ENCODE data around the gene YBX2.

The YBX2 gene

DNA sequence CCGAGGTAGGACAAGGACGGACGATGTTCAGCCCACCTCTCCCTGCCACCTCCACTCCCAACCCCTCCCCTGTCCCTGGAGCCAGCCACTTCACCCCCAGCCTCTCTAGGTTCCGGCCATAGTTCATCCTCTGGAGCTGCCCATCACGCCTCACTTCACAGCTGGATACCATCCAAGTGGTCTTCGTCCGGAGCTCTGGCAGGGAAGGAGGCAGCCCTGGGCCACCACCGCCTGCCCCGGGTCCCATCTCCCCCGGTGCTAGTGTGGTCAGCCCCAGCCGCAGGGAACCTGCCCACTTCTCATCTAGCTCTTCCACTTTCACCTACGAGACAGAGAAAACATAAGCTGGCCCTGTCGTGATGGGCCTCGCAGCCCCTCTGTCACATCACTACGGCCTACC is 27.0 kb upstream of the YBX2 start:
- no peak for ATAC-seq

DNA sequence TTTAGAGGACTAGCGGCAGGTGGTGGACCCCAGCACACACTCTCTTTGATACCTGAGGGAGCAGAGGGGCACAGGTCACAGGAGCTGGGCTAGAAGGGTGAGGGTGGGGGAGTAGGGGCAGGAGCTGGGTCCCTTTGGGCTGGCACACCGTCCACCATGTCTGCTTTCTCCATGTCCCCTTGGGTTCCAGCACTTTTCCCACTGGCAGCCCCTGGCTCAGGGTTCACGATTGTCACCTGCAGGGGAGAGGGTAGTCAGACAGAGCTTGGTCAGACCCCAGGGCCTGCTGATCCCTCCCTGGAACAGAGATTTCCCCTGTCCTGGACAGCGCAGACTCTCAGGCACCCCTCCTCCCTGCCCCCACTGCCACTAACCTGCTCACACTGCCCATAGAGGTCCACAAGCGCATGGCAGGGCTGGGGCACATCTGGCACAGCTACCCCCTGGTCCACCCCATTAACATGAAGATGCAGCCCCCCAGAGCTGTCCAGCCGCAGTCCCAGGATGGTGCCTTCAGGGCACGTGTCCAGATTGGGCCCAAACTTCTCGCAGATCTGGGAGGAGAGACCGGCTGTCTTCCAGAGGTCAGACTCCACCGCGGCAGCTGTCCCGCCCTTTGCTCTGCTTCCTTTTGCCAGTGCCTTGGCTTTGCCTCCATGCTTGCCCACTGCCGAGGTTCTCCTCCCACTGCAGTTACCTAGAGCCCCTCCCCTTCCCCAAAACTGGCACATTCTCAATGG is 23.9 kb upstream of the YBX2 start:
- ATAC-seq, result no peak
- TF ChIP-seq PPARA (CRISPR knock-in tag; IDR thresholded peaks at IDR 0.05; ENCODE audit: borderline replicate concordance) (no peak), ESRRG (CRISPR knock-in tag; IDR thresholded peaks at IDR 0.05) (no peak), ZNF70 (CRISPR knock-in tag; IDR thresholded peaks at IDR 0.05) (no peak), GLIS3 (CRISPR knock-in tag; IDR thresholded peaks at IDR 0.05) (no peak), ZNF8 (CRISPR knock-in tag; IDR thresholded peaks at IDR 0.05) (no peak), ZFP30 (CRISPR knock-in tag; IDR thresholded peaks at IDR 0.05) (no peak), TOX (CRISPR knock-in tag; IDR thresholded peaks at IDR 0.05; ENCODE audit: borderline replicate concordance) (no peak), ARNTL (CRISPR knock-in tag; IDR thresholded peaks at IDR 0.05; ENCODE audit: borderline replicate concordance, low read depth) (no peak), ISL1 (CRISPR knock-in tag; IDR thresholded peaks at IDR 0.05) (no peak), ZNF565 (CRISPR knock-in tag; conservative IDR thresholded peaks at IDR 0.05; ENCODE audit: low read depth) (no peak), ZFP3 (CRISPR knock-in tag; IDR thresholded peaks at IDR 0.05) (no peak), ZC3H10 (CRISPR knock-in tag; IDR thresholded peaks at IDR 0.05) (no peak), BACH2 (CRISPR knock-in tag; IDR thresholded peaks at IDR 0.05; ENCODE audit: borderline replicate concordance) (no peak), RARB (CRISPR knock-in tag; IDR thresholded peaks at IDR 0.05) (no peak), OSR1 (CRISPR knock-in tag; IDR thresholded peaks at IDR 0.05) (no peak)
- TF ChIP-seq, protein P1, sequence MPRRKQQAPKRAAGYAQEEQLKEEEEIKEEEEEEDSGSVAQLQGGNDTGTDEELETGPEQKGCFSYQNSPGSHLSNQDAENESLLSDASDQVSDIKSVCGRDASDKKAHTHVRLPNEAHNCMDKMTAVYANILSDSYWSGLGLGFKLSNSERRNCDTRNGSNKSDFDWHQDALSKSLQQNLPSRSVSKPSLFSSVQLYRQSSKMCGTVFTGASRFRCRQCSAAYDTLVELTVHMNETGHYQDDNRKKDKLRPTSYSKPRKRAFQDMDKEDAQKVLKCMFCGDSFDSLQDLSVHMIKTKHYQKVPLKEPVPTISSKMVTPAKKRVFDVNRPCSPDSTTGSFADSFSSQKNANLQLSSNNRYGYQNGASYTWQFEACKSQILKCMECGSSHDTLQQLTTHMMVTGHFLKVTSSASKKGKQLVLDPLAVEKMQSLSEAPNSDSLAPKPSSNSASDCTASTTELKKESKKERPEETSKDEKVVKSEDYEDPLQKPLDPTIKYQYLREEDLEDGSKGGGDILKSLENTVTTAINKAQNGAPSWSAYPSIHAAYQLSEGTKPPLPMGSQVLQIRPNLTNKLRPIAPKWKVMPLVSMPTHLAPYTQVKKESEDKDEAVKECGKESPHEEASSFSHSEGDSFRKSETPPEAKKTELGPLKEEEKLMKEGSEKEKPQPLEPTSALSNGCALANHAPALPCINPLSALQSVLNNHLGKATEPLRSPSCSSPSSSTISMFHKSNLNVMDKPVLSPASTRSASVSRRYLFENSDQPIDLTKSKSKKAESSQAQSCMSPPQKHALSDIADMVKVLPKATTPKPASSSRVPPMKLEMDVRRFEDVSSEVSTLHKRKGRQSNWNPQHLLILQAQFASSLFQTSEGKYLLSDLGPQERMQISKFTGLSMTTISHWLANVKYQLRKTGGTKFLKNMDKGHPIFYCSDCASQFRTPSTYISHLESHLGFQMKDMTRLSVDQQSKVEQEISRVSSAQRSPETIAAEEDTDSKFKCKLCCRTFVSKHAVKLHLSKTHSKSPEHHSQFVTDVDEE (CRISPR knock-in tag; IDR thresholded peaks at IDR 0.05), result no peak
- TF ChIP-seq, protein P2, sequence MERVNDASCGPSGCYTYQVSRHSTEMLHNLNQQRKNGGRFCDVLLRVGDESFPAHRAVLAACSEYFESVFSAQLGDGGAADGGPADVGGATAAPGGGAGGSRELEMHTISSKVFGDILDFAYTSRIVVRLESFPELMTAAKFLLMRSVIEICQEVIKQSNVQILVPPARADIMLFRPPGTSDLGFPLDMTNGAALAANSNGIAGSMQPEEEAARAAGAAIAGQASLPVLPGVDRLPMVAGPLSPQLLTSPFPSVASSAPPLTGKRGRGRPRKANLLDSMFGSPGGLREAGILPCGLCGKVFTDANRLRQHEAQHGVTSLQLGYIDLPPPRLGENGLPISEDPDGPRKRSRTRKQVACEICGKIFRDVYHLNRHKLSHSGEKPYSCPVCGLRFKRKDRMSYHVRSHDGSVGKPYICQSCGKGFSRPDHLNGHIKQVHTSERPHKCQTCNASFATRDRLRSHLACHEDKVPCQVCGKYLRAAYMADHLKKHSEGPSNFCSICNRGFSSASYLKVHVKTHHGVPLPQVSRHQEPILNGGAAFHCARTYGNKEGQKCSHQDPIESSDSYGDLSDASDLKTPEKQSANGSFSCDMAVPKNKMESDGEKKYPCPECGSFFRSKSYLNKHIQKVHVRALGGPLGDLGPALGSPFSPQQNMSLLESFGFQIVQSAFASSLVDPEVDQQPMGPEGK (CRISPR knock-in tag; IDR thresholded peaks at IDR 0.05; ENCODE audit: borderline replicate concordance), result no peak
- TF ChIP-seq, protein P3, sequence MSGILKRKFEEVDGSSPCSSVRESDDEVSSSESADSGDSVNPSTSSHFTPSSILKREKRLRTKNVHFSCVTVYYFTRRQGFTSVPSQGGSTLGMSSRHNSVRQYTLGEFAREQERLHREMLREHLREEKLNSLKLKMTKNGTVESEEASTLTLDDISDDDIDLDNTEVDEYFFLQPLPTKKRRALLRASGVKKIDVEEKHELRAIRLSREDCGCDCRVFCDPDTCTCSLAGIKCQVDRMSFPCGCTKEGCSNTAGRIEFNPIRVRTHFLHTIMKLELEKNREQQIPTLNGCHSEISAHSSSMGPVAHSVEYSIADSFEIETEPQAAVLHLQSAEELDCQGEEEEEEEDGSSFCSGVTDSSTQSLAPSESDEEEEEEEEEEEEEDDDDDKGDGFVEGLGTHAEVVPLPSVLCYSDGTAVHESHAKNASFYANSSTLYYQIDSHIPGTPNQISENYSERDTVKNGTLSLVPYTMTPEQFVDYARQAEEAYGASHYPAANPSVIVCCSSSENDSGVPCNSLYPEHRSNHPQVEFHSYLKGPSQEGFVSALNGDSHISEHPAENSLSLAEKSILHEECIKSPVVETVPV (CRISPR knock-in tag; IDR thresholded peaks at IDR 0.05), result no peak
- TF ChIP-seq, protein P4, sequence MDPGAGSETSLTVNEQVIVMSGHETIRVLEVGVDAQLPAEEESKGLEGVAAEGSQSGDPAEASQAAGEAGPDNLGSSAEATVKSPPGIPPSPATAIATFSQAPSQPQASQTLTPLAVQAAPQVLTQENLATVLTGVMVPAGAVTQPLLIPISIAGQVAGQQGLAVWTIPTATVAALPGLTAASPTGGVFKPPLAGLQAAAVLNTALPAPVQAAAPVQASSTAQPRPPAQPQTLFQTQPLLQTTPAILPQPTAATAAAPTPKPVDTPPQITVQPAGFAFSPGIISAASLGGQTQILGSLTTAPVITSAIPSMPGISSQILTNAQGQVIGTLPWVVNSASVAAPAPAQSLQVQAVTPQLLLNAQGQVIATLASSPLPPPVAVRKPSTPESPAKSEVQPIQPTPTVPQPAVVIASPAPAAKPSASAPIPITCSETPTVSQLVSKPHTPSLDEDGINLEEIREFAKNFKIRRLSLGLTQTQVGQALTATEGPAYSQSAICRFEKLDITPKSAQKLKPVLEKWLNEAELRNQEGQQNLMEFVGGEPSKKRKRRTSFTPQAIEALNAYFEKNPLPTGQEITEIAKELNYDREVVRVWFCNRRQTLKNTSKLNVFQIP (CRISPR knock-in tag; IDR thresholded peaks at IDR 0.05; ENCODE audit: borderline replicate concordance, low read depth), result no peak
- TF ChIP-seq, protein P5, sequence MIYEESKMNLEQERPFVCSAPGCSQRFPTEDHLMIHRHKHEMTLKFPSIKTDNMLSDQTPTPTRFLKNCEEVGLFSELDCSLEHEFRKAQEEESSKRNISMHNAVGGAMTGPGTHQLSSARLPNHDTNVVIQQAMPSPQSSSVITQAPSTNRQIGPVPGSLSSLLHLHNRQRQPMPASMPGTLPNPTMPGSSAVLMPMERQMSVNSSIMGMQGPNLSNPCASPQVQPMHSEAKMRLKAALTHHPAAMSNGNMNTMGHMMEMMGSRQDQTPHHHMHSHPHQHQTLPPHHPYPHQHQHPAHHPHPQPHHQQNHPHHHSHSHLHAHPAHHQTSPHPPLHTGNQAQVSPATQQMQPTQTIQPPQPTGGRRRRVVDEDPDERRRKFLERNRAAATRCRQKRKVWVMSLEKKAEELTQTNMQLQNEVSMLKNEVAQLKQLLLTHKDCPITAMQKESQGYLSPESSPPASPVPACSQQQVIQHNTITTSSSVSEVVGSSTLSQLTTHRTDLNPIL (CRISPR knock-in tag; IDR thresholded peaks at IDR 0.05; ENCODE audit: low read depth), result no peak

More for the DNA sequence above, 27.0 kb upstream of the YBX2 start:
- no peak for TF ChIP-seq ZNF70 (CRISPR knock-in tag; IDR thresholded peaks at IDR 0.05)
- TF ChIP-seq TCF4 (CRISPR knock-in tag; IDR thresholded peaks at IDR 0.05; ENCODE audit: borderline replicate concordance), result no peak
- no peak for TF ChIP-seq ESRRG (CRISPR knock-in tag; IDR thresholded peaks at IDR 0.05)
- no peak for TF ChIP-seq ZNF565 (CRISPR knock-in tag; conservative IDR thresholded peaks at IDR 0.05; ENCODE audit: low read depth)
- TF ChIP-seq RARB (CRISPR knock-in tag; IDR thresholded peaks at IDR 0.05), result no peak
- no peak for TF ChIP-seq ZNF8 (CRISPR knock-in tag; IDR thresholded peaks at IDR 0.05)
- no peak for TF ChIP-seq ZC3H10 (CRISPR knock-in tag; IDR thresholded peaks at IDR 0.05)
- no peak for TF ChIP-seq BACH2 (CRISPR knock-in tag; IDR thresholded peaks at IDR 0.05; ENCODE audit: borderline replicate concordance)

Measured in SK-N-SH treated with all-trans-retinoic acid at 6 μM for 48 hours (cell line).